HG03064 (cell line): ENCODE measurements around the gene NAP1L4.

Experiments used
- ATAC-seq: cut with Tn5 transposase; IDR thresholded peaks from one replicate; pipeline ENCODE4 v1.9.1; 2021; ENCODE audit warnings: low read depth; ENCODE audit not compliant: unreplicated experiment

NAP1L4 gene

GRCh38 chr11:2926611-2927051 lies 65.5 kb downstream of the NAP1L4 start:
- no peak for ATAC-seq

GRCh38 chr11:2924821-2925675 lies 67.1 kb downstream of the NAP1L4 start:
- no peak for ATAC-seq

- no peak for ATAC-seq
Measured at GRCh38 chr11:2924381-2924780, 67.7 kb downstream of the NAP1L4 start.

- no peak for ATAC-seq
Measured at GRCh38 chr11:2923446-2924375, 68.4 kb downstream of the NAP1L4 start.

- no peak for ATAC-seq
Measured at GRCh38 chr11:2922655-2923054, 69.5 kb downstream of the NAP1L4 start.

GRCh38 chr11:2921742-2922493 lies 70.2 kb downstream of the NAP1L4 start:
- ATAC-seq = no peak

GRCh38 chr11:2921261-2921660 lies 70.9 kb downstream of the NAP1L4 start:
- no peak for ATAC-seq

GRCh38 chr11:2920343-2920742 lies 71.8 kb downstream of the NAP1L4 start:
- no peak for ATAC-seq

GRCh38 chr11:2919837-2920236 lies 72.3 kb downstream of the NAP1L4 start:
- no peak for ATAC-seq

- ATAC-seq = no peak
Measured at GRCh38 chr11:2919188-2919587, 72.9 kb downstream of the NAP1L4 start.

GRCh38 chr11:2917842-2918490 lies 74.2 kb downstream of the NAP1L4 start:
- ATAC-seq = no peak

- ATAC-seq = no peak
Measured at GRCh38 chr11:2916892-2917645, 75.1 kb downstream of the NAP1L4 start.

- ATAC-seq = no peak
Measured at GRCh38 chr11:2916114-2916891, 75.8 kb downstream of the NAP1L4 start.

GRCh38 chr11:2915473-2915872 lies 76.7 kb downstream of the NAP1L4 start:
- ATAC-seq = no peak

GRCh38 chr11:2914455-2915195 lies 77.5 kb downstream of the NAP1L4 start:
- ATAC-seq = no peak

- ATAC-seq = no peak
Measured at GRCh38 chr11:2913776-2914175, 78.4 kb downstream of the NAP1L4 start.

- ATAC-seq = no peak
Measured at GRCh38 chr11:2913019-2913431, 79.1 kb downstream of the NAP1L4 start.

GRCh38 chr11:2912498-2912897 lies 79.6 kb downstream of the NAP1L4 start:
- ATAC-seq = no peak
